Liver (tissue), 9 donors: ENCODE measurements around the gene TXK. TPM values are rescaled to one million over a fixed set of nuclear protein-coding genes. Genes with fewer than 3 reads are reported as not detected.
A peak's percentile ranks its signal among the peaks of the same experiment; 100 is the strongest.

Source experiments
- DNase-seq: peaks from one replicate; pipeline ENCODE4 v3.0.0-alpha.2; 2017; ENCODE audit warnings: low spot score
- H3K27ac ChIP-seq, 2 donors: one replicate each; pipeline ENCODE4 v1.7.0; 2013; ENCODE audit warnings: inconsistent platforms in 2 of 2, low read length in 2 of 2, control low read depth in 1 of 2, low read depth in 1 of 2, mild to moderate bottlenecking in 1 of 2
- H3K27me3 ChIP-seq, 4 donors: one replicate each; pipeline versions ENCODE4 v1.6.1 to v1.7.0; 2013; ENCODE audit warnings: low read length in 3 of 4, inconsistent platforms in 1 of 4, mild to moderate bottlenecking in 1 of 4, moderate library complexity in 1 of 4; ENCODE audit not compliant: control insufficient read depth in 4 of 4, insufficient read depth in 4 of 4
- H3K36me3 ChIP-seq, 4 donors: one replicate each; pipeline versions ENCODE4 v1.6.1 to v1.7.0; 2013; ENCODE audit warnings: low read length in 3 of 4, mild to moderate bottlenecking in 3 of 4, low read depth in 1 of 4, moderate library complexity in 1 of 4; ENCODE audit not compliant: control insufficient read depth in 4 of 4, insufficient read depth in 3 of 4
- H3K4me1 ChIP-seq, 4 donors: one replicate each; pipeline versions ENCODE4 v1.6.1 to v1.7.0; 2013; ENCODE audit warnings: low read length in 3 of 4, mild to moderate bottlenecking in 3 of 4, moderate library complexity in 1 of 4; ENCODE audit not compliant: control insufficient read depth in 4 of 4, insufficient read depth in 4 of 4
- H3K4me3 ChIP-seq, 3 donors: one replicate each; pipeline versions ENCODE4 v1.6.1 to v1.7.0; 2013; ENCODE audit warnings: low read length in 3 of 3, control low read depth in 1 of 3, low read depth in 1 of 3, mild to moderate bottlenecking in 1 of 3
- H3K9ac ChIP-seq, 2 donors: one replicate each; pipeline ENCODE4 v1.7.0; 2013; ENCODE audit warnings: low read length in 2 of 2, mild to moderate bottlenecking in 2 of 2, moderate library complexity in 2 of 2, control low read depth in 1 of 2, low read depth in 1 of 2
- H3K9me3 ChIP-seq, 4 donors: one replicate each; pipeline versions ENCODE4 v1.6.1 to v1.7.0; 2013; ENCODE audit warnings: low read length in 3 of 4; ENCODE audit not compliant: control insufficient read depth in 4 of 4
- ATF3 ChIP-seq: IDR thresholded peaks from 2 replicates; pipeline ENCODE4 v1.6.1; 2016; ENCODE audit warnings: antibody characterized with exemption
- EGR1 ChIP-seq, 2 donors: IDR thresholded peaks; 2 replicates each; pipeline ENCODE4 v1.6.1; 2016 to 2018; ENCODE audit warnings: antibody characterized with exemption in 2 of 2, low read depth in 2 of 2
- FOXA1 ChIP-seq: IDR thresholded peaks from 2 replicates; pipeline ENCODE4 v1.6.1; 2016; ENCODE audit warnings: antibody characterized with exemption
- FOXA2 ChIP-seq: IDR thresholded peaks from 2 replicates; pipeline ENCODE4 v1.6.1; 2016; ENCODE audit warnings: antibody characterized with exemption
- GABPA ChIP-seq, 2 donors: IDR thresholded peaks in 1 of 2; conservative IDR thresholded peaks in 1 of 2; 2 replicates each; pipeline ENCODE4 v1.6.1; 2016; ENCODE audit warnings: antibody characterized with exemption in 2 of 2, mild to moderate bottlenecking in 1 of 2, moderate library complexity in 1 of 2
- HNF4A ChIP-seq, 2 donors: conservative IDR thresholded peaks; 2 replicates each; pipeline ENCODE4 v1.6.1; 2016; ENCODE audit warnings: antibody characterized with exemption in 2 of 2, mild to moderate bottlenecking in 2 of 2
- HNF4G ChIP-seq: IDR thresholded peaks from 2 replicates; pipeline ENCODE4 v1.6.1; 2016; ENCODE audit warnings: antibody characterized with exemption
- MAX ChIP-seq: IDR thresholded peaks from 2 replicates; pipeline ENCODE4 v1.6.1; 2016; ENCODE audit warnings: antibody characterized with exemption
- NR2F2 ChIP-seq: IDR thresholded peaks from 2 replicates; pipeline ENCODE4 v1.6.1; 2016; ENCODE audit warnings: antibody characterized with exemption
- RAD21 ChIP-seq, 2 donors: IDR thresholded peaks; 2 replicates each; pipeline ENCODE4 v1.6.1; 2016; ENCODE audit warnings: antibody characterized with exemption in 2 of 2, mild to moderate bottlenecking in 2 of 2
- REST ChIP-seq: IDR thresholded peaks from 2 replicates; pipeline ENCODE4 v1.6.1; 2016; ENCODE audit warnings: antibody characterized with exemption, mild to moderate bottlenecking
- RXRA ChIP-seq, 2 donors: IDR thresholded peaks; 2 replicates each; pipeline ENCODE4 v1.6.1; 2017 to 2018; ENCODE audit warnings: antibody characterized with exemption in 2 of 2, mild to moderate bottlenecking in 1 of 2
- YY1 ChIP-seq: IDR thresholded peaks from 2 replicates; pipeline ENCODE4 v1.6.1; 2016; ENCODE audit warnings: antibody characterized with exemption, mild to moderate bottlenecking
- WGBS: extraction: QIAGEN DNeasy Blood & Tissue Kit; methylation state at CpG from one replicate; pipeline ENCODE4 v1.1.7; 2013; 5-methylcytosine and 5-hydroxymethylcytosine counted together
- polyA plus RNA-seq, 2 donors: library from polyadenylated mRNA; stranded (reverse) in 1 of 2; unstranded in 1 of 2; fragments of 200-250 nt in 1 of 2; fragments of >200 nt in 1 of 2; fragmentation: Nextera tagmentation in 1 of 2; extraction: Ambion mirVana in 1 of 2; gene quantifications; one replicate each; pipeline versions ENCODE4 v1.2.1 to v1.2.3, GENCODE V29; 2013 to 2015
- total RNA-seq, 2 donors: library from RNA; depleted of rRNA; stranded (reverse); fragments of >200 nt; gene quantifications; one replicate each; pipeline ENCODE4 v1.2.3, GENCODE V29; 2014
- donor health status: healthy.
- donor health status: healthy.
- donor health status: healthy.
- donor health status: healthy.
- donor health status: healthy.

The TXK gene
- total and polyA plus RNA-seq, 4 donors = 0.43 to 4.9 (median 1.4) TPM

- TF ChIP-seq REST (no peak), HNF4A (conservative IDR thresholded peaks at IDR 0.05) (peak; percentile 25 to 26), NR2F2 (no peak), RAD21 (IDR thresholded peaks at IDR 0.05) (no peak)
Measured at GRCh38 chr4:48108309-48109073, 25.6 kb downstream of the TXK start (continued).

- WGBS = 55% methylated on average over 1 of the region's 1 CpG
- no peak overlapping the region for H3K4me3 ChIP-seq
Measured at GRCh38 chr4:48105230-48105629, 28.8 kb downstream of the TXK start.

More at GRCh38 chr4:48105230-48105629, 28.8 kb downstream of the TXK start:
- no peak overlapping the region for H3K9ac ChIP-seq
- no peak for TF ChIP-seq REST
- TF ChIP-seq HNF4G = no peak
- TF ChIP-seq FOXA1 = no peak
- TF ChIP-seq ATF3 = no peak
- no peak for TF ChIP-seq NR2F2
- no peak for TF ChIP-seq EGR1 (IDR thresholded peaks at IDR 0.05; ENCODE audit: low read depth in 2 of 2)
- no peak for TF ChIP-seq FOXA2
- no peak for TF ChIP-seq RAD21 (IDR thresholded peaks at IDR 0.05)
- TF ChIP-seq RXRA (IDR thresholded peaks at IDR 0.05) = no peak
- TF ChIP-seq YY1 = no peak
- no peak for TF ChIP-seq HNF4A (conservative IDR thresholded peaks at IDR 0.05)
- TF ChIP-seq GABPA (IDR thresholded peaks at IDR 0.05 in 1 of 2, conservative IDR thresholded peaks at IDR 0.05 in 1 of 2) = no peak
- TF ChIP-seq MAX = no peak
- no peak overlapping the region for H3K27ac ChIP-seq
- no peaks in the 10 kb centered on the region for H3K27me3 ChIP-seq
- no peaks in the 10 kb centered on the region for H3K9me3 ChIP-seq
- peaks cover 0 to 14% (median 9%) of the 10 kb centered on the region in 4 donors for H3K4me1 ChIP-seq
- DNase-seq = no peak
- H3K36me3 ChIP-seq = no peaks in the 10 kb centered on the region
